Chondrocyte (in vitro differentiated cells): Measurements from ENCODE around the gene PHF19. TPM values are rescaled to one million over a fixed set of nuclear protein-coding genes. Genes with fewer than 3 reads are reported as not detected.

ENCODE experiments used
- DNase-seq: peaks from one replicate; pipeline ENCODE4 v3.0.0; 2021; ENCODE audit warnings: mixed read lengths, low spot score
- H3K27ac Mint-ChIP-seq: one replicate; pipeline ENCODE4 v1.8.0; 2021; ENCODE audit warnings: mild to moderate bottlenecking, moderate library complexity, mixed read lengths; ENCODE audit not compliant: unreplicated experiment
- H3K27me3 Mint-ChIP-seq: 2 replicates; pipeline ENCODE4 v1.8.0; 2021; ENCODE audit warnings: low read depth, mixed read lengths
- H3K36me3 Mint-ChIP-seq: 2 replicates; pipeline ENCODE4 v1.8.0; 2021; ENCODE audit warnings: low read depth, mixed read lengths
- H3K4me1 Mint-ChIP-seq: 2 replicates; pipeline ENCODE4 v1.8.0; 2021; ENCODE audit warnings: low read depth, mild to moderate bottlenecking, mixed read lengths
- H3K4me3 Mint-ChIP-seq: one replicate; pipeline ENCODE4 v1.8.0; 2021; ENCODE audit warnings: mild to moderate bottlenecking, moderate library complexity, mixed read lengths; ENCODE audit not compliant: unreplicated experiment
- H3K9me3 Mint-ChIP-seq: 2 replicates; pipeline ENCODE4 v1.8.0; 2021; ENCODE audit warnings: low read depth, mixed read lengths
- CTCF ChIP-seq: fragments of 200-600 bp; sonication (generic); IDR thresholded peaks from 2 replicates; pipeline ENCODE4 v1.5.0; 2021; ENCODE audit warnings: antibody characterized with exemption, mild to moderate bottlenecking, moderate library complexity
- total RNA-seq: library from RNA; stranded (reverse); gene quantifications from 3 replicates; pipeline ENCODE4 v1.2.1, GENCODE V29; 2021

The PHF19 gene
- total RNA-seq, 1 donor from 2014 or later: 77.8 TPM

- H3K9me3 Mint-ChIP-seq: no peaks in the 10 kb centered on the region
- TF ChIP-seq CTCF: no peak
- H3K4me3 Mint-ChIP-seq: no peak overlapping the region
- no peaks in the 10 kb centered on the region for H3K27me3 Mint-ChIP-seq
- H3K36me3 Mint-ChIP-seq: peaks cover 36% of the 10 kb centered on the region
- H3K27ac Mint-ChIP-seq: no peak overlapping the region
- no peak for DNase-seq
- H3K4me1 Mint-ChIP-seq: peaks cover 7% of the 10 kb centered on the region
Measured at GRCh38 chr9:120832807-120833206, 44.2 kb downstream of the PHF19 start.

GRCh38 chr9:120830865-120831264 is 46.1 kb downstream of the PHF19 start:
- no peak overlapping the region for H3K4me3 Mint-ChIP-seq
- no peak for DNase-seq
- H3K4me1 Mint-ChIP-seq: no peaks in the 10 kb centered on the region
- TF ChIP-seq CTCF: no peak
- no peak overlapping the region for H3K27ac Mint-ChIP-seq
- no peaks in the 10 kb centered on the region for H3K9me3 Mint-ChIP-seq
- no peaks in the 10 kb centered on the region for H3K27me3 Mint-ChIP-seq
- H3K36me3 Mint-ChIP-seq: peaks cover 44% of the 10 kb centered on the region

- TF ChIP-seq CTCF: no peak
- H3K4me1 Mint-ChIP-seq: no peaks in the 10 kb centered on the region
- no peaks in the 10 kb centered on the region for H3K9me3 Mint-ChIP-seq
- H3K36me3 Mint-ChIP-seq: peaks cover 44% of the 10 kb centered on the region
- H3K27me3 Mint-ChIP-seq: no peaks in the 10 kb centered on the region
- H3K27ac Mint-ChIP-seq: no peak overlapping the region
- no peak for DNase-seq
- no peak overlapping the region for H3K4me3 Mint-ChIP-seq
Measured at GRCh38 chr9:120830151-120830550, 46.8 kb downstream of the PHF19 start.

GRCh38 chr9:120829650-120830049 is 47.3 kb downstream of the PHF19 start:
- Mint-ChIP-seq H3K4me3 (no peak overlapping the region), H3K4me1 (no peaks in the 10 kb centered on the region), H3K9me3 (no peaks in the 10 kb centered on the region), H3K27me3 (no peaks in the 10 kb centered on the region), H3K27ac (no peak overlapping the region), H3K36me3 (peaks cover 46% of the 10 kb centered on the region)
- TF ChIP-seq CTCF: no peak
- no peak for DNase-seq

GRCh38 chr9:120820095-120820494 is 56.9 kb downstream of the PHF19 start:
- no peak for DNase-seq
- TF ChIP-seq CTCF: no peak
- Mint-ChIP-seq H3K27ac (no peak overlapping the region), H3K4me1 (no peaks in the 10 kb centered on the region), H3K36me3 (peaks cover 50% of the 10 kb centered on the region), H3K27me3 (no peaks in the 10 kb centered on the region), H3K9me3 (no peaks in the 10 kb centered on the region), H3K4me3 (no peak overlapping the region)
